IgD-negative memory B cell (primary cell): ENCODE data around the gene GPR61. TPM values are rescaled to one million over a fixed set of nuclear protein-coding genes. Genes with fewer than 3 reads are reported as not detected.

Experiments used
- H3K27ac Mint-ChIP-seq, 3 donors: one replicate each; pipeline ENCODE4 v1.8.0; 2020 to 2022; ENCODE audit warnings: mild to moderate bottlenecking in 3 of 3, mixed read lengths in 3 of 3, moderate library complexity in 1 of 3
- H3K27me3 Mint-ChIP-seq: one replicate; pipeline ENCODE4 v1.8.0; 2021; ENCODE audit warnings: mixed read lengths
- H3K36me3 Mint-ChIP-seq: one replicate; pipeline ENCODE4 v1.8.0; 2020; ENCODE audit warnings: mild to moderate bottlenecking, mixed read lengths
- H3K4me1 Mint-ChIP-seq, 3 donors: one replicate each; pipeline ENCODE4 v1.8.0; 2020 to 2022; ENCODE audit warnings: mixed read lengths in 3 of 3, mild to moderate bottlenecking in 1 of 3
- H3K4me3 Mint-ChIP-seq, 4 donors: one replicate each; pipeline ENCODE4 v1.8.0; 2020 to 2022; ENCODE audit warnings: mild to moderate bottlenecking in 4 of 4, mixed read lengths in 4 of 4, moderate library complexity in 3 of 4
- H3K9me3 Mint-ChIP-seq, 3 donors: one replicate each; pipeline ENCODE4 v1.8.0; 2020 to 2021; ENCODE audit warnings: mixed read lengths in 3 of 3, mild to moderate bottlenecking in 1 of 3
- polyA plus RNA-seq: library from polyadenylated mRNA; unstranded; fragments of 300-500 nt; fragmentation: Illumina TruSeq; gene quantifications from one replicate; pipeline ENCODE4 v1.2.3, GENCODE V29; 2021

GPR61 gene
- polyA plus RNA-seq, 1 donor from 2014 or later = not detected

GRCh38 chr1:109595531-109595930 is 55.9 kb downstream of the GPR61 start:
- Mint-ChIP-seq H3K9me3 (no peaks in the 10 kb centered on the region), H3K36me3 (peaks cover 14% of the 10 kb centered on the region), H3K4me3 (no peak overlapping the region), H3K27me3 (no peaks in the 10 kb centered on the region), H3K27ac (no peak overlapping the region), H3K4me1 (peaks cover 0 to 2% (median 0%) of the 10 kb centered on the region in 3 donors)

Other genes starting within 250 kb of the GPR61 start
- not detected for gene MYBPHL, start 232.9 kb upstream of the GPR61 start, polyA plus RNA-seq
- gene SORT1, start 142.0 kb upstream of the GPR61 start, polyA plus RNA-seq = 0.09 TPM
- 77.1 TPM for gene PSMA5, start 113.4 kb upstream of the GPR61 start, polyA plus RNA-seq
- gene SYPL2, start 73.3 kb upstream of the GPR61 start, polyA plus RNA-seq = not detected
- gene ATXN7L2, start 56.0 kb upstream of the GPR61 start, polyA plus RNA-seq = 7.3 TPM
- 8.6 TPM for gene CYB561D1, start 45.8 kb upstream of the GPR61 start, polyA plus RNA-seq
- gene AMIGO1, start 30.1 kb upstream of the GPR61 start, polyA plus RNA-seq = 0.88 TPM
- 8.1 TPM for gene GNAI3, start 8.7 kb downstream of the GPR61 start, polyA plus RNA-seq
- not detected for gene GNAT2, start 79.7 kb downstream of the GPR61 start, polyA plus RNA-seq
- 40.7 TPM for gene AMPD2, start 80.0 kb downstream of the GPR61 start, polyA plus RNA-seq
- gene GSTM4, start 116.2 kb downstream of the GPR61 start, polyA plus RNA-seq = 22.3 TPM
- 11.6 TPM for gene GSTM2, start 128.2 kb downstream of the GPR61 start, polyA plus RNA-seq
- gene GSTM1, start 147.9 kb downstream of the GPR61 start, polyA plus RNA-seq = not detected
- gene GSTM5, start 172.4 kb downstream of the GPR61 start, polyA plus RNA-seq = not detected
- gene GSTM3, start 201.2 kb downstream of the GPR61 start, polyA plus RNA-seq = 4.6 TPM
- not detected for gene EPS8L3, start 224.1 kb downstream of the GPR61 start, polyA plus RNA-seq